Osteoblast (primary cell): ENCODE measurements around the gene OR10A7. TPM values are rescaled to one million over a fixed set of nuclear protein-coding genes. Genes with fewer than 3 reads are reported as not detected.
"Not testable (repeated sequence)": the region's sequence is repeated elsewhere in the genome, so short reads cannot be mapped to it uniquely, and the experiment has no call there.

Source experiments
- DNase-seq: peaks from one replicate; pipeline ENCODE4 v3.0.0; 2011; ENCODE audit warnings: low spot score, mixed read lengths; ENCODE audit not compliant: insufficient read length; ENCODE audit errors: missing footprints
- H2AFZ ChIP-seq: 2 replicates; pipeline ENCODE4 v1.6.0; 2011; ENCODE audit warnings: mild to moderate bottlenecking, low read length
- H3K27ac ChIP-seq: 2 replicates; pipeline ENCODE4 v1.5.1; 2011; ENCODE audit warnings: mild to moderate bottlenecking, low read depth, low read length, moderate library complexity
- H3K27me3 ChIP-seq: 2 replicates; pipeline ENCODE4 v1.6.0; 2012; ENCODE audit warnings: mild to moderate bottlenecking, control low read depth, inconsistent platforms, low read length, moderate library complexity; ENCODE audit not compliant: insufficient read depth
- H3K36me3 ChIP-seq: 2 replicates; pipeline ENCODE4 v1.5.1; 2011; ENCODE audit warnings: mild to moderate bottlenecking, low read length, control low read depth, moderate library complexity; ENCODE audit not compliant: insufficient read depth
- H3K4me1 ChIP-seq: 2 replicates; pipeline ENCODE4 v1.5.1; 2011; ENCODE audit warnings: mild to moderate bottlenecking, low read length, control low read depth, moderate library complexity; ENCODE audit not compliant: insufficient read depth
- H3K4me2 ChIP-seq: 2 replicates; pipeline ENCODE4 v1.6.0; 2011; ENCODE audit warnings: mild to moderate bottlenecking, low read length; ENCODE audit not compliant: insufficient read depth
- H3K4me3 ChIP-seq: fragments of 200-600 bp; sonication (generic); 3 replicates; pipeline ENCODE4 v1.5.1; 2012; ENCODE audit warnings: mild to moderate bottlenecking, low read length, inconsistent platforms; ENCODE audit not compliant: insufficient read depth
- H3K79me2 ChIP-seq: 2 replicates; pipeline ENCODE4 v1.6.0; 2012; ENCODE audit warnings: mild to moderate bottlenecking, low read length, control low read depth, inconsistent platforms; ENCODE audit not compliant: insufficient read depth
- H3K9me3 ChIP-seq: 2 replicates; pipeline ENCODE4 v1.5.1; 2011; ENCODE audit warnings: low read depth, low read length, control low read depth
- H4K20me1 ChIP-seq: 2 replicates; pipeline ENCODE4 v1.6.0; 2012; ENCODE audit warnings: mild to moderate bottlenecking, low read length, control low read depth; ENCODE audit not compliant: insufficient read depth
- total RNA-seq: library from RNA; depleted of rRNA; stranded (reverse); fragments of >200 nt; gene quantifications from 2 replicates; pipeline ENCODE4 v1.2.3, GENCODE V29; 2012
- TF ChIP-seq, protein P1 (sequence below): IDR thresholded peaks from 2 replicates; pipeline ENCODE4 v1.5.1; 2011; ENCODE audit warnings: mild to moderate bottlenecking, low read depth, low read length, moderate library complexity; ENCODE audit errors: extremely low read depth

The OR10A7 gene, protein sequence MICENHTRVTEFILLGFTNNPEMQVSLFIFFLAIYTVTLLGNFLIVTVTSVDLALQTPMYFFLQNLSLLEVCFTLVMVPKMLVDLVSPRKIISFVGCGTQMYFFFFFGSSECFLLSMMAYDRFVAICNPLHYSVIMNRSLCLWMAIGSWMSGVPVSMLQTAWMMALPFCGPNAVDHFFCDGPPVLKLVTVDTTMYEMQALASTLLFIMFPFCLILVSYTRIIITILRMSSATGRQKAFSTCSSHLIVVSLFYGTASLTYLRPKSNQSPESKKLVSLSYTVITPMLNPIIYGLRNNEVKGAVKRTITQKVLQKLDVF
- total RNA-seq: not detected in 2 replicates

- Histone ChIP-seq H3K36me3 (no peaks in the 10 kb centered on the region), H3K9me3 (no peaks in the 10 kb centered on the region)
Measured at GRCh38 chr12:55220725-55221124, at the start of gene OR10A7. Gene OR10A7, plus strand, starts transcription at chr12:55221025. Its CDS starts 0 bp downstream, at chr12:55221025.

GRCh38 chr12:55171445-55171844 is 49.4 kb upstream of the OR10A7 start:
- no peaks in the 10 kb centered on the region for H3K79me2 ChIP-seq
- DNase-seq: no peak
- no peaks in the 10 kb centered on the region for H4K20me1 ChIP-seq
- H3K4me1 ChIP-seq: no peaks in the 10 kb centered on the region
- no peak overlapping the region for H3K4me2 ChIP-seq
- no peak overlapping the region for H3K4me3 ChIP-seq
- H3K9me3 ChIP-seq: no peaks in the 10 kb centered on the region
- H2AFZ ChIP-seq: no peak overlapping the region
- no peaks in the 10 kb centered on the region for H3K27me3 ChIP-seq
- no peak overlapping the region for H3K27ac ChIP-seq
- TF ChIP-seq, protein P1, sequence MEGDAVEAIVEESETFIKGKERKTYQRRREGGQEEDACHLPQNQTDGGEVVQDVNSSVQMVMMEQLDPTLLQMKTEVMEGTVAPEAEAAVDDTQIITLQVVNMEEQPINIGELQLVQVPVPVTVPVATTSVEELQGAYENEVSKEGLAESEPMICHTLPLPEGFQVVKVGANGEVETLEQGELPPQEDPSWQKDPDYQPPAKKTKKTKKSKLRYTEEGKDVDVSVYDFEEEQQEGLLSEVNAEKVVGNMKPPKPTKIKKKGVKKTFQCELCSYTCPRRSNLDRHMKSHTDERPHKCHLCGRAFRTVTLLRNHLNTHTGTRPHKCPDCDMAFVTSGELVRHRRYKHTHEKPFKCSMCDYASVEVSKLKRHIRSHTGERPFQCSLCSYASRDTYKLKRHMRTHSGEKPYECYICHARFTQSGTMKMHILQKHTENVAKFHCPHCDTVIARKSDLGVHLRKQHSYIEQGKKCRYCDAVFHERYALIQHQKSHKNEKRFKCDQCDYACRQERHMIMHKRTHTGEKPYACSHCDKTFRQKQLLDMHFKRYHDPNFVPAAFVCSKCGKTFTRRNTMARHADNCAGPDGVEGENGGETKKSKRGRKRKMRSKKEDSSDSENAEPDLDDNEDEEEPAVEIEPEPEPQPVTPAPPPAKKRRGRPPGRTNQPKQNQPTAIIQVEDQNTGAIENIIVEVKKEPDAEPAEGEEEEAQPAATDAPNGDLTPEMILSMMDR: no peak
- no peaks in the 10 kb centered on the region for H3K36me3 ChIP-seq

More at GRCh38 chr12:55220725-55221124, at the start of gene OR10A7:
- TF ChIP-seq, protein P1: no peak
- Histone ChIP-seq H3K4me2 (no peak within 1 kb of the TSS), H3K4me1 (no peaks in the 10 kb centered on the region), H3K4me3 (no peak within 1 kb of the TSS), H3K27me3 (no peaks in the 10 kb centered on the region), H2AFZ (no peak within 1 kb of the TSS), H3K79me2 (no peaks in the 10 kb centered on the region), H4K20me1 (no peaks in the 10 kb centered on the region), H3K27ac (no peak within 1 kb of the TSS)
- DNase-seq: no peak

- H4K20me1 ChIP-seq, H3K4me1 ChIP-seq, H3K27ac ChIP-seq, H3K36me3 ChIP-seq, H3K4me3 ChIP-seq, H3K9me3 ChIP-seq, H2AFZ ChIP-seq, DNase-seq, H3K79me2 ChIP-seq, H3K27me3 ChIP-seq, H3K4me2 ChIP-seq: not testable (repeated sequence)
Measured at GRCh38 chr12:55171846-55172245, 49.0 kb upstream of the OR10A7 start.

GRCh38 chr12:55172686-55173085 is 48.1 kb upstream of the OR10A7 start:
- Histone ChIP-seq H3K9me3 (no peaks in the 10 kb centered on the region), H3K79me2 (no peaks in the 10 kb centered on the region), H3K4me3 (no peak overlapping the region), H3K27me3 (no peaks in the 10 kb centered on the region), H3K36me3 (no peaks in the 10 kb centered on the region), H3K27ac (no peak overlapping the region), H2AFZ (no peak overlapping the region), H3K4me2 (no peak overlapping the region), H4K20me1 (no peaks in the 10 kb centered on the region), H3K4me1 (no peaks in the 10 kb centered on the region)
- TF ChIP-seq, protein P1: no peak
- DNase-seq: no peak
